Mesenchymal stem cell (in vitro differentiated cells and primary cell): Measurements from ENCODE around the gene TADA1.
A peak's percentile ranks its signal among the peaks of the same experiment; 100 is the strongest.

Experiments
- DNase-seq: peaks from one replicate; pipeline ENCODE4 v3.0.0-alpha.2; 2013
- H2AFZ ChIP-seq: one replicate; pipeline ENCODE4 v1.6.1; 2013; ENCODE audit warnings: low read depth, mild to moderate bottlenecking, control low read depth, inconsistent platforms, low read length, moderate library complexity
- H2AK5ac ChIP-seq: 2 replicates; pipeline ENCODE4 v1.6.1; 2013; ENCODE audit warnings: low read length, moderate library complexity, mild to moderate bottlenecking, inconsistent platforms; ENCODE audit not compliant: severe bottlenecking
- H2BK120ac ChIP-seq: one replicate; pipeline ENCODE4 v1.6.1; 2013; ENCODE audit warnings: low read depth, mild to moderate bottlenecking, inconsistent platforms, low read length, moderate library complexity
- H2BK12ac ChIP-seq, 2 experiments: one replicate each; pipeline ENCODE4 v1.6.1; 2013; ENCODE audit warnings: inconsistent platforms in 2 of 2, low read length in 2 of 2, mild to moderate bottlenecking in 2 of 2, moderate library complexity in 2 of 2, control low read depth in 1 of 2
- H2BK15ac ChIP-seq: one replicate; pipeline ENCODE4 v1.6.1; 2013; ENCODE audit warnings: mild to moderate bottlenecking, low read depth, inconsistent platforms; ENCODE audit not compliant: poor library complexity, severe bottlenecking
- H2BK5ac ChIP-seq: 2 replicates; pipeline ENCODE4 v1.6.1; 2013; ENCODE audit warnings: low read depth, mild to moderate bottlenecking, low read length, control low read depth, inconsistent platforms; ENCODE audit not compliant: poor library complexity, severe bottlenecking
- H3K14ac ChIP-seq, 2 experiments: one replicate each; pipeline ENCODE4 v1.6.1; 2013; ENCODE audit warnings: inconsistent platforms in 2 of 2, low read length in 2 of 2, control low read depth in 1 of 2, mild to moderate bottlenecking in 1 of 2, moderate library complexity in 1 of 2
- H3K18ac ChIP-seq, 2 experiments: one replicate each; pipeline ENCODE4 v1.6.1; 2013; ENCODE audit warnings: inconsistent platforms in 2 of 2, low read length in 2 of 2, control low read depth in 1 of 2, low read depth in 1 of 2, mild to moderate bottlenecking in 1 of 2
- H3K23ac ChIP-seq, 2 experiments: one replicate each; pipeline ENCODE4 v1.6.1; 2013; ENCODE audit warnings: inconsistent platforms in 2 of 2, low read length in 2 of 2, mild to moderate bottlenecking in 2 of 2, moderate library complexity in 2 of 2, control low read depth in 1 of 2
- H3K27ac ChIP-seq: 2 replicates; pipeline ENCODE4 v1.5.1; 2013; ENCODE audit warnings: mild to moderate bottlenecking, moderate library complexity, low read length, control low read depth, inconsistent platforms; ENCODE audit not compliant: poor library complexity, severe bottlenecking
- H3K27me3 ChIP-seq, 2 experiments: 2 replicates each; pipeline versions ENCODE4 v1.6.1 to v1.7.0; 2013; ENCODE audit warnings: low read length in 2 of 2, mild to moderate bottlenecking in 2 of 2, moderate library complexity in 2 of 2, control low read depth in 1 of 2, inconsistent platforms in 1 of 2; ENCODE audit not compliant: control insufficient read depth in 1 of 2, insufficient read depth in 1 of 2
- H3K36me3 ChIP-seq, 2 experiments: 2 replicates each; pipeline versions ENCODE4 v1.6.1 to v1.7.0; 2013; ENCODE audit warnings: low read length in 2 of 2, control low read depth in 1 of 2, inconsistent platforms in 1 of 2, low read depth in 1 of 2, mild to moderate bottlenecking in 1 of 2; ENCODE audit not compliant: insufficient read depth in 2 of 2, control insufficient read depth in 1 of 2
- H3K4ac ChIP-seq, 2 experiments: one replicate each; pipeline ENCODE4 v1.6.1; 2013; ENCODE audit warnings: inconsistent platforms in 2 of 2, low read length in 2 of 2, mild to moderate bottlenecking in 2 of 2, moderate library complexity in 2 of 2, control low read depth in 1 of 2, low read depth in 1 of 2
- H3K4me1 ChIP-seq: 2 replicates; pipeline ENCODE4 v1.6.1; 2013; ENCODE audit warnings: low read depth, low read length, control low read depth; ENCODE audit not compliant: control insufficient read depth, insufficient read depth
- H3K4me2 ChIP-seq: 2 replicates; pipeline ENCODE4 v1.6.1; 2013; ENCODE audit warnings: low read length, mild to moderate bottlenecking, inconsistent platforms; ENCODE audit not compliant: poor library complexity, severe bottlenecking
- H3K4me3 ChIP-seq, 2 experiments: 2 replicates each; pipeline versions ENCODE4 v1.5.1 to v1.7.0; 2013; ENCODE audit warnings: low read length in 2 of 2, mild to moderate bottlenecking in 2 of 2, control low read depth in 1 of 2, low read depth in 1 of 2; ENCODE audit not compliant: insufficient read depth in 1 of 2
- H3K79me1 ChIP-seq: replicated peaks from 2 replicates; pipeline ENCODE4 v1.6.1; 2013; ENCODE audit warnings: mild to moderate bottlenecking, control low read depth, low read length, inconsistent platforms; ENCODE audit not compliant: poor library complexity, severe bottlenecking
- H3K9ac ChIP-seq: 2 replicates; pipeline ENCODE4 v1.7.0; 2013; ENCODE audit warnings: mild to moderate bottlenecking, low read length, moderate library complexity
- H3K9me3 ChIP-seq: 2 replicates; pipeline ENCODE4 v1.7.0; 2013; ENCODE audit warnings: mild to moderate bottlenecking, low read length; ENCODE audit not compliant: control insufficient read depth
- H4K8ac ChIP-seq: one replicate; pipeline ENCODE4 v1.6.1; 2013; ENCODE audit warnings: inconsistent platforms, mild to moderate bottlenecking, low read length, moderate library complexity
- H4K91ac ChIP-seq: one replicate; pipeline ENCODE4 v1.6.1; 2013; ENCODE audit warnings: mild to moderate bottlenecking, low read length, inconsistent platforms
- WGBS: methylation state at CpG from one replicate; pipeline ENCODE4 v1.1.7; 2013; ENCODE audit warnings: mixed read lengths; 5-methylcytosine and 5-hydroxymethylcytosine counted together

TADA1 gene

DNA sequence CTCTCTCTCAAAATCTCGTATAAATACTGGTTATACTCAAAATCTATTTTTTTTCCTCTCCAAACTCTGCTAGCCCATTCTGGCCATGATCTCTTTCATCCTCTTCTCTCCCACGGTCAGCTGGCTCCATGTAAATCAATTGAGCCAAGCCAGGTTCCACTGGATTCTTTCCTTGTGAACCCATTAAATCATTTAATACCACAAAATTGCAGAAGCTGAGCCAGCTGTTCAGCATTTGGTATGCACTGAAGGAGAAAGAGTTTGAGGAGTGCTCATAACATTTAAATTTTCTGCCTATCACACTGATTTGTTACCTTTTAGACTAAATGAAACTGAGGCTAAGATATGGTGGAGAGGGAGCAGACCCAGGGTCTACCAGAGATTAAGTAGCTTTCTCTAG, 29.1 kb upstream of the TADA1 start:
- Histone ChIP-seq H3K4me3 (no peak overlapping the region), H3K14ac (no peak overlapping the region), H2AK5ac (peak overlapping the region; percentile 51), H3K79me1 (no peaks in the 10 kb centered on the region), H3K23ac (no peak overlapping the region), H2BK5ac (no peak overlapping the region), H3K18ac (no peak overlapping the region), H2AFZ (no peak overlapping the region), H3K27ac (peak overlapping the region; percentile 89), H3K36me3 (no peaks in the 10 kb centered on the region), H4K91ac (no peak overlapping the region), H3K4ac (no peak overlapping the region), H3K27me3 (no peaks in the 10 kb centered on the region), H3K9ac (no peak overlapping the region), H3K9me3 (no peaks in the 10 kb centered on the region), H3K4me1 (peaks cover 6% of the 10 kb centered on the region), H2BK120ac (no peak overlapping the region), H3K4me2 (no peak overlapping the region), H2BK15ac (no peak overlapping the region), H4K8ac (no peak overlapping the region), H2BK12ac (no peak overlapping the region)
- 76% methylated on average over 2 of the region's 2 CpGs for WGBS
- no peak for DNase-seq

DNA sequence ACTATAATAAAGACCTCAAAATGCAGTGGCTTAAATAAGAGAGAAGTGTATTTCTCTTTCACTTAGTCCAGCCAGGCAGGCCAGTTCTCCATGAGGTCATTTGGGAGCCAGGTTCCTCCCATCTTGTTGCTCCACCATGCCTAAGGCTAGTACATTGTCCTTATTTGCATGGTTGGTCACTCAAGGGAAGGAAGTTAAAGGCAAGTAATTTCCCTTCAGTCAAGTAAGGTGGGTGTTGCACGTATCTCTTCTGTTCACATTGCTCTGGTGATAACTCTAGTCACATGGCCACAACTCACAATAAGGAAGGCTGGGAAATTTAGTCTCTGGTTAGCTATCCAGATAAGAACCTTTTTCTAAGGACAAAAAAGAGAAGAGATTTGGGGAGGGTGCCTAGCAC, 27.2 kb upstream of the TADA1 start:
- Histone ChIP-seq H2AK5ac (no peak overlapping the region), H3K4me3 (no peak overlapping the region), H2BK5ac (no peak overlapping the region), H3K27me3 (peaks cover 0 to 2% of the 10 kb centered on the region in 2 experiments), H3K4me2 (no peak overlapping the region), H3K9ac (no peak overlapping the region), H3K27ac (no peak overlapping the region), H2BK15ac (no peak overlapping the region), H3K18ac (no peak overlapping the region), H3K79me1 (no peaks in the 10 kb centered on the region), H4K8ac (no peak overlapping the region), H3K4ac (no peak overlapping the region), H3K14ac (no peak overlapping the region), H2BK12ac (no peak overlapping the region), H3K4me1 (peaks cover 6% of the 10 kb centered on the region), H2AFZ (no peak overlapping the region), H4K91ac (no peak overlapping the region), H3K36me3 (no peaks in the 10 kb centered on the region), H3K23ac (no peak overlapping the region), H2BK120ac (no peak overlapping the region), H3K9me3 (no peaks in the 10 kb centered on the region)
- WGBS = 100% methylated on average over 1 of the region's 1 CpG
- no peak for DNase-seq

DNA sequence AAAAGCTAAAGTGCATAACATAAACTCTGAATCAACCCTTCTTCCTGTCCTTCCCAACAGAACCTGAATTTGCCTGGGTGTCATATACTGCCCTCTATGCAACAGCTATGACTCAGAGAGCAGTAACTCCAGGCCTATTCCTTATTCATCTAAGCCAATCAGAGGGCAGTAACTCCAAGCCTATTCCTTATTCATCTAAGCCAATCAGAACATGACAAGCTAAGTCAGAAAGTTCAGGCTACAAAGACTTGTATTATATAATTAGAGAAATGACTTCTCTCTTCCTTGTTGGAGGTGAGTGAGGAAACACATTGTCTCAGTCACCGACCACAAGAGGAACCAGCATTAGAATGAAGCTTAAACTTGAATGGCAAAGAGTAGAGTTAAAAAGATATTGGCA, 26.2 kb upstream of the TADA1 start:
- H4K91ac ChIP-seq = no peak overlapping the region
- peak; percentile 35 for DNase-seq
- no peaks in the 10 kb centered on the region for H3K36me3 ChIP-seq

DNA sequence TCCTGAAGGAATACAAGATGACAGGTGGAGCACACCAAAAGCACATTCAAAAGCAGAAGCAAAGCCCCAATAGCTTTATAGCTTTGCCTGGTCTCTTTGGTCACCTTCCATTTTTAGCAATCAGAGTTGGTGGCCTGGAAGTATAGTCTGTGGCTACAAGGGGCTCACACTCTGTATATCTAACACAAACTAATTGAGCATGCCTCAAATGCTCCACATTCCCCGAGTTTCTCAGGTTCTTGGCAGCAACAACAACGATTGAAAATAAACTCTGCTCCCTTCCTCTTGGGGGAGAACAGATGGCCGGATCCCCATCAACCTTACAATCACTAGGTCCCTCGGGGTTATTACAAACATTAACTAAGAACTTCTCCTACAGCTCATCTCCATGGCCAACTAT, 24.9 kb upstream of the TADA1 start:
- no peaks in the 10 kb centered on the region for H3K79me1 ChIP-seq
- H3K4me2 ChIP-seq = no peak overlapping the region
- peaks cover 3% of the 10 kb centered on the region for H3K4me1 ChIP-seq
- H2BK5ac ChIP-seq = no peak overlapping the region
- WGBS = 30% methylated on average over 4 of the region's 4 CpGs
- no peak overlapping the region for H4K91ac ChIP-seq
- H2AK5ac ChIP-seq = no peak overlapping the region
- peaks cover 2 to 3% of the 10 kb centered on the region in 2 experiments for H3K27me3 ChIP-seq
- H3K27ac ChIP-seq = no peak overlapping the region
- H2AFZ ChIP-seq = no peak overlapping the region
- no peak overlapping the region for H4K8ac ChIP-seq
- no peak overlapping the region for H2BK15ac ChIP-seq
- no peaks in the 10 kb centered on the region for H3K36me3 ChIP-seq
- no peak for DNase-seq
- no peak overlapping the region for H3K23ac ChIP-seq
- H3K4ac ChIP-seq = no peak overlapping the region
- no peak overlapping the region for H2BK120ac ChIP-seq
- H3K9ac ChIP-seq = no peak overlapping the region
- H3K14ac ChIP-seq = no peak overlapping the region
- H3K4me3 ChIP-seq = no peak overlapping the region
- H3K18ac ChIP-seq = no peak overlapping the region
- H3K9me3 ChIP-seq = peaks cover 11% of the 10 kb centered on the region
- no peak overlapping the region for H2BK12ac ChIP-seq

More for the DNA sequence above, 26.2 kb upstream of the TADA1 start:
- H3K18ac ChIP-seq = no peak overlapping the region
- no peak overlapping the region for H3K14ac ChIP-seq
- H2BK15ac ChIP-seq = no peak overlapping the region
- no peak overlapping the region for H2BK5ac ChIP-seq
- H3K4ac ChIP-seq = no peak overlapping the region
- H3K27ac ChIP-seq = no peak overlapping the region
- H2BK12ac ChIP-seq = no peak overlapping the region
- no CpG with 5 or more reads among the region's 1 CpG for WGBS
- peaks cover 6% of the 10 kb centered on the region for H3K4me1 ChIP-seq
- H3K4me3 ChIP-seq = no peak overlapping the region
- no peak overlapping the region for H3K4me2 ChIP-seq
- no peak overlapping the region for H2BK120ac ChIP-seq
- no peak overlapping the region for H4K8ac ChIP-seq
- no peak overlapping the region for H2AK5ac ChIP-seq
- H3K9me3 ChIP-seq = peaks cover 6% of the 10 kb centered on the region
- peaks cover 0 to 3% of the 10 kb centered on the region in 2 experiments for H3K27me3 ChIP-seq
- H2AFZ ChIP-seq = no peak overlapping the region
- H3K23ac ChIP-seq = no peak overlapping the region
- no peak overlapping the region for H3K9ac ChIP-seq
- no peaks in the 10 kb centered on the region for H3K79me1 ChIP-seq
